ENCODE data around the gene INHBB. TPM values are rescaled to one million over a fixed set of nuclear protein-coding genes. Genes with fewer than 3 reads are reported as not detected.

INHBB gene
- total and polyA plus RNA-seq, 5 donors: 1.4 to 2.5 (median 2.4) TPM

DNA sequence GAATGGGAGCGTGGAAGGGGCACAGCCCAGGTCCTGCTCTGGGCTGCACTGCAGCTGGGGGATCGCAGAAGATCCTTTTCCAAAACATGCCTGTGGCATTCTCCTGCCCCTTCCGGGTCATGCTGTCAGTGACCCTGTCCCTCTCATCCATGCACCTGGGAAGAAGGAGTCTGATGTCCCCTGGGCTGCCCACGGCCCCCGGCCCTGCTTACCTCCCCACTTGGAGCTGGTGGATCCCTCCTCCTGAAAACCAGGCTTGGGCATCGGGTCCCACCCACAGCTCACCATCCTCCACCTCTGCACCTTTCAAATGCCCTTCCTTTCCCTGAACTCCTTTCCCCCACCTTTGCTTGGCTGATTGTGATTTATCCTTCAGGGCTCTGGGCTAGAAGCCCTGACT, 11.8 kb downstream of the INHBB start:
- intact Hi-C loops (cut with DNase I): no loop called here
- no peak for ATAC-seq
- H3K4me1 ChIP-seq (ENCODE audit: control insufficient read depth, insufficient read depth, low read length): no peaks in the 10 kb centered on the region
- no peaks in the 10 kb centered on the region for H3K9me3 ChIP-seq (ENCODE audit: control insufficient read depth, low read length)
- no peak overlapping the region for H3K27ac ChIP-seq (ENCODE audit: low read length)
- WGBS: 84% methylated on average over 6 of the region's 6 CpGs
- no peak overlapping the region for H3K4me3 ChIP-seq (ENCODE audit: low read length)
- no peaks in the 10 kb centered on the region for H3K27me3 ChIP-seq (ENCODE audit: control insufficient read depth, insufficient read depth)
- DNase-seq: no peak

DNA sequence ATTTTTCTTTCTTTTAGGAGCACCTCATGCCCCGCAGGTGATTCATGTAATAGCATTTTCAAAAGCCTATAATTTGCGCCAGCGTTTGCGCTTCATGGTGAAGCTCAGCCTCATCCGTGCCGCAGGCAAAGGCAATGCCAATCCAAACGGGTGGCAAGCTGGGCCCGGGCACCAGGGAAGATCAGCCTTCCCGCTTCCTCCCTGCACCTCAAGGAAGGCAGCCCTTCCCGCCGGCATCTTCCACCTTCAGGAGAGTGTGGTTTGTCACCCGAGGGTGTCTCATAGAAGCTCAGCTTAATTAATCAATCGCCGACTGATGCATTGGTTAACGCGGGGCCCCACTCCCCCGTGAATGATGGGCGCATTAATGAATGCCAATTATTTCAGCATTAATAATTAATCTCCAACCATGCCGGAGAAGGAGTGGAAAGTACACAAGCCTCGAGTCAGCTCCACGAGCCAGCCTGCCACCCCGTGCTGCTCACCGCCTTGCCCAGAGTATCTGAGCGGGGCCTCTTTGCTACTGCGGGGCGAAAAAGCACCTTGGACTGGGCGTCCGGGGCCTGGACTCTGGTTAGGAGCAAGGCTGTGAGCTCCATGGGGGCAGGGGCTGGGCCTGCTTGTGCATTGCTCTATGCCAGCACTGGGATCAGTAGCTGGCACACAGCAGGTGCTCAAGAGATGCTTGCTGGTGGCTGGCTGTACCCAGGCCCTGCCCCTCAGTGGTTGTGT, 13.0 kb downstream of the INHBB start:
- 90% methylated on average over 28 of the region's 28 CpGs for WGBS
- peak in 1 of 3 donors; percentile 30 for DNase-seq
- H3K4me3 ChIP-seq (ENCODE audit: low read length): no peak overlapping the region
- no peak overlapping the region for H3K27ac ChIP-seq (ENCODE audit: low read length)
- H3K4me1 ChIP-seq (ENCODE audit: control insufficient read depth, insufficient read depth, low read length): no peaks in the 10 kb centered on the region
- no peaks in the 10 kb centered on the region for H3K9me3 ChIP-seq (ENCODE audit: control insufficient read depth, low read length)
- no peaks in the 10 kb centered on the region for H3K27me3 ChIP-seq (ENCODE audit: control insufficient read depth, insufficient read depth)
- intact Hi-C loops (cut with DNase I): no loop called here
- no peak for ATAC-seq

DNA sequence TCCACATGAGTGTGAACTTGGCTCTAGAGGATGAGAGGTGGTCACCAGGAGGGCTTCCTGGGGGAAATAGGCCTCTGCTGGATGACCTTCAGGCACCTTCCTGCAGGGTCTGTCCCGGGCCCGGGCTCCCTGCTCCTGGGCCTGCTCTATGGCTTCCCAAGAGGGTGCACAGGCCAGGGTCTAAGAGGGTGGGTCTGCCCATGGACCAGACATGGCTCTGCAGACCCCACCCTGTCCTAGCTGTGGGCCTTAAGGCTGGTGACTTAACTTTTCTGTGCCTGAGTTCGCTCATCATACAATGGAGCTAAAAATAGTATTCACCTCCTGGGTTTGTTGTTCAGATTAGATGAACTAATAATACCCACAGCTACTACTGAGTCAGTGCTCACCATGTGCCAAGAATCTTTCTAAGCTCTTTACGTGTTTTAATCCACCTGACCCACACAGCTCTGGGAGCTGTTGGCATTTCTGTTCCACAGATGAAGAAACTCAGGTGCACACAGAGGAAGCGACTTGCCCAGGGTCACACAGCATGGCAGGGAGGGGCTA, 14.4 kb downstream of the INHBB start:
- 62% methylated on average over 5 of the region's 5 CpGs for WGBS
- DNase-seq: no peak
- H3K9me3 ChIP-seq (ENCODE audit: control insufficient read depth, low read length): no peaks in the 10 kb centered on the region
- no peak overlapping the region for H3K4me3 ChIP-seq (ENCODE audit: low read length)
- intact Hi-C loops (cut with DNase I): no loop called here
- H3K4me1 ChIP-seq (ENCODE audit: control insufficient read depth, insufficient read depth, low read length): no peaks in the 10 kb centered on the region
- H3K27me3 ChIP-seq (ENCODE audit: control insufficient read depth, insufficient read depth): no peaks in the 10 kb centered on the region
- no peak for ATAC-seq
- no peak overlapping the region for H3K27ac ChIP-seq (ENCODE audit: low read length)

DNA sequence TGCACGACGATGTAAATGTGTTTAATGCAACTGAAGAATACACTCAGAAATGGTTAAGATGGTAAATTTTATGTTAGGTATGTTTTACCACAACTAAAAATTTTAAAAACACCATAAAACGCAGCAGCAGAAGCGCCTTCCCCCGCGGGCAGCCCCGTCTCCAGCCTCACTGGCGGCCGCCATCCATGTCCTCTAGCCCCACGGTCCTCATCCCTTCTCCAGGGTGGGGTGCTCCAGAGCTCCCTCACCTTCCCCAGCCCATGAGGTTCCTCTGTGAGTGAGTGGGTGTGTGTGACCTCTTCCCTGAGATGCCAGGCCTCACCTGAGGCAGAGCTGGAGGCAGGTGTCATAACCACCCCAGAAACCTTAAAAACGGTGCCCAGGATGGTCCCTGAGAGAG, 17.0 kb downstream of the INHBB start:
- H3K27me3 ChIP-seq (ENCODE audit: control insufficient read depth, insufficient read depth): no peaks in the 10 kb centered on the region
- ATAC-seq: no peak
- no peak overlapping the region for H3K27ac ChIP-seq (ENCODE audit: low read length)
- H3K4me3 ChIP-seq (ENCODE audit: low read length): no peak overlapping the region
- H3K9me3 ChIP-seq (ENCODE audit: control insufficient read depth, low read length): no peaks in the 10 kb centered on the region
- intact Hi-C loops (cut with DNase I): no loop called here
- peak in 1 of 3 donors; percentile 14 for DNase-seq
- WGBS: 96% methylated on average over 11 of the region's 11 CpGs
- no peaks in the 10 kb centered on the region for H3K4me1 ChIP-seq (ENCODE audit: control insufficient read depth, insufficient read depth, low read length)

DNA sequence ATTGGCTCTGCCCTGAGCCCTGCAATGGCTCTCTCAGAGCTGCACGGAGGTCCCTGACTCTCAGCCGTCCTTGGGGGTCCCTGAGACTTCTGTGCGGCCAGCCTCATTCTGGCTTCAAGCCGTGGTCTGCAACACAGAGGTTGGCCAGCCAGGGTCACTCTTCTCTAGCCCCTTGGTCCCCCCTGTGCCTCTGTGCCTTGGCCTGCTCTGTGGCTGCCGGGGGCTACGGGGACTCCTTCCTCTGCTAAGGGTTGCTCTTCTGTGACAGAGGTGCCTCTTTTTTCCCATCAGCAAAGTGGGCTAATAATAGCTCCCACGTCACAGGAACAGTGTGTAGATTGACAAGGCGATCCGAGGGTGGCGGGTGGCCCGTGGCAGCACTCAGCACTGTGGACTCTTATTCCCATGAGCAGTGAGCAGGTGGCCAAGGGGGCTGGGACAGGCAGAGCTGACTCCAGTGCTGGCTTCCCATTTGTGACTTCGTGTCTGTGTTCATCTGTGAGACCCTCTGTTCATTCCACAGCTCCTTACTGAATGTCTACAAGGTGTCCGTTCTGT, 19.4 kb downstream of the INHBB start:
- DNase-seq (peak in 1 of 3 donors; percentile 49), ATAC-seq (peak in 1 of 2 donors; percentile 9)
- Histone ChIP-seq H3K9me3 (ENCODE audit: control insufficient read depth, low read length) (no peaks in the 10 kb centered on the region), H3K4me3 (ENCODE audit: low read length) (no peak overlapping the region), H3K4me1 (ENCODE audit: control insufficient read depth, insufficient read depth, low read length) (no peaks in the 10 kb centered on the region), H3K27me3 (ENCODE audit: control insufficient read depth, insufficient read depth) (no peaks in the 10 kb centered on the region), H3K27ac (ENCODE audit: low read length) (no peak overlapping the region)
- intact Hi-C loops (cut with DNase I): no loop called here
- 73% methylated on average over 13 of the region's 13 CpGs for WGBS

DNA sequence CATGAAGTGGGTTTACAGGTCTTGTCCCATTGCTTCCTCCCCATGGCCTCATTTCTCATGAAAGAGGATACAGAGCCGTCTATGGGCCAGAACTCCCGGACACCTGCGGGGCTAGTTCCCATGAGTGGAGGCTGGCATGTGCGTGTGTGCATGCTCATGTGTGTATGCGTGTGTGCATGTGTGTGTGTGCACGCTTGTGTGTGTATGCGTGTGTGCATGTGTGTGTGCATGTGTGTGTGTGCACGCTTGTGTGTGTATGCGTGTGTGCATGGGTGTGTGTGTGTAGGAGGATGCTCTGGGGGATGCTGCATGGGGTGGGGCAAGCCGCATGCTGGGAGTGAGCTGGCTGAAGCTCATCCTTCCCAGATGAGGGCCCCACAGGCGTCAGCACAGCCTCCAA, 20.8 kb downstream of the INHBB start:
- Histone ChIP-seq H3K27ac (ENCODE audit: low read length) (no peak overlapping the region), H3K9me3 (ENCODE audit: control insufficient read depth, low read length) (no peaks in the 10 kb centered on the region), H3K4me3 (ENCODE audit: low read length) (no peak overlapping the region), H3K27me3 (ENCODE audit: control insufficient read depth, insufficient read depth) (no peaks in the 10 kb centered on the region), H3K4me1 (ENCODE audit: control insufficient read depth, insufficient read depth, low read length) (no peaks in the 10 kb centered on the region)
- intact Hi-C loops (cut with DNase I): no loop called here
- DNase-seq: peak in 1 of 3 donors; percentile 11
- ATAC-seq: no peak
- WGBS: 91% methylated on average over 11 of the region's 11 CpGs

DNA sequence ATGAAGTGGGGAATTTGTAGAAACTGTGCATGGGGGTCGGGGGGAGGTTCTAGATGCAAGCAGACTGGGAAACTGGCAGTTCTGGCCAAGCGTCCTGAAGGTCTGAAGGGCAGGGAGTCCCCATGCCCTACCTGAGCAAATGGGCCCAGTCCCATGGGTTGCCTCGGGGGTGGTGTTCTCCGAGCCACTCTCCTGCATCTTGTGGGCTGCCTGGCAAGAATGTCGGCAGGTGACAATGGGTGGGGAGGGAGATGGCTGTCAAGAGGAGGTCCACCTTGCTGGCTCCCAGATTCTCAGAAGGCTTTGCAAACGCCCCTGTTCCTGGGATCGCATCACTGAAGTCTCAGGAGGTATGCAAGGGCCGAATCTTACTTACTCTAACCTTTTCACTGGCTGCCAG, 21.3 kb downstream of the INHBB start:
- Histone ChIP-seq H3K27ac (ENCODE audit: low read length) (no peak overlapping the region), H3K27me3 (ENCODE audit: control insufficient read depth, insufficient read depth) (no peaks in the 10 kb centered on the region), H3K4me1 (ENCODE audit: control insufficient read depth, insufficient read depth, low read length) (no peaks in the 10 kb centered on the region), H3K9me3 (ENCODE audit: control insufficient read depth, low read length) (no peaks in the 10 kb centered on the region), H3K4me3 (ENCODE audit: low read length) (no peak overlapping the region)
- 82% methylated on average over 8 of the region's 8 CpGs for WGBS
- ATAC-seq: no peak
- intact Hi-C loops (cut with DNase I): no loop called here
- peak in 1 of 3 donors; percentile 23 for DNase-seq

DNA sequence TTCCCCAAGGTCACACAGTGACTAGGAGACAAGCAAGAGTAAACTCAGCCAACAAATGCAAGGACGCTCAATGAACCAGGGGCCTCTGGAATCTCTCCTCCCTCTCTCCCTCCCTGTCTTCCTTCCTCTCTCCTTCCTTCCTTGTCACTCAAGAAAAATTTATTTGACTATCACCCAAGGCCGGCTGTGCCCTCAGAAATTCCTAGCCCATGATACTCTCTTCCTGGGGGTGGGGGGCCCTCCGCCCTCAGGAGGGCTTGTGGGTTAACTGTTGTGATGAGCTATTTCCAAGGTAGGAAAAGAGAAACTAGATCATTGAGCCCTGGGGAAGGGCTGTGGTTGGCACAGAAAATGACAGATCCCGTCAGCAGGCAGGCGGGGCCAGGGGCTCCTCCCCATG, 21.7 kb downstream of the INHBB start:
- Histone ChIP-seq H3K4me3 (ENCODE audit: low read length) (no peak overlapping the region), H3K27ac (ENCODE audit: low read length) (no peak overlapping the region), H3K9me3 (ENCODE audit: control insufficient read depth, low read length) (no peaks in the 10 kb centered on the region), H3K4me1 (ENCODE audit: control insufficient read depth, insufficient read depth, low read length) (no peaks in the 10 kb centered on the region), H3K27me3 (ENCODE audit: control insufficient read depth, insufficient read depth) (no peaks in the 10 kb centered on the region)
- intact Hi-C loops (cut with DNase I): no loop called here
- DNase-seq: no peak
- 54% methylated on average over 5 of the region's 5 CpGs for WGBS
- no peak for ATAC-seq

DNA sequence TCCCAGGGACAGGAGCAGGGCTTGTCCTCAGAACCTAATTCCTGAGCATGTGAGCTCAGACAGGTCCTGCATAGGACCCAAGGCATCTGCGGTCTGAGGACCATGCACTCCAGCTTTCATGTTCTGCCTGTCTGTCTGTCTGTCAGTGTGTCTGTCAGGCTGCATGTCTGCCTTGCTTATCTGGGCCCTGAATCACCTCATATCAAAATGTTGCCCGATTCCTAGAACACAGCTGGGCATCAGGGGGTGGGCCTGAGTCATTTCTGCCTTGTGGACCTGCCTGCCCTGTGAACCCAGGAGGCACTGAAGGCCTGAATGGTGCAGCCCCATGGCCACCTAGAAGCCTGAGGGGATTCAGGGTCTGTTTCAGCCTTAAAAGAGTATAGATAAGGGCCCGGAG, 22.1 kb downstream of the INHBB start:
- Histone ChIP-seq H3K4me3 (ENCODE audit: low read length) (no peak overlapping the region), H3K27ac (ENCODE audit: low read length) (no peak overlapping the region), H3K27me3 (ENCODE audit: control insufficient read depth, insufficient read depth) (no peaks in the 10 kb centered on the region), H3K9me3 (ENCODE audit: control insufficient read depth, low read length) (no peaks in the 10 kb centered on the region), H3K4me1 (ENCODE audit: control insufficient read depth, insufficient read depth, low read length) (no peaks in the 10 kb centered on the region)
- WGBS: 72% methylated on average over 3 of the region's 3 CpGs
- intact Hi-C loops (cut with DNase I): no loop called here
- peak in 1 of 2 donors; percentile 9 for ATAC-seq
- DNase-seq: no peak

DNA sequence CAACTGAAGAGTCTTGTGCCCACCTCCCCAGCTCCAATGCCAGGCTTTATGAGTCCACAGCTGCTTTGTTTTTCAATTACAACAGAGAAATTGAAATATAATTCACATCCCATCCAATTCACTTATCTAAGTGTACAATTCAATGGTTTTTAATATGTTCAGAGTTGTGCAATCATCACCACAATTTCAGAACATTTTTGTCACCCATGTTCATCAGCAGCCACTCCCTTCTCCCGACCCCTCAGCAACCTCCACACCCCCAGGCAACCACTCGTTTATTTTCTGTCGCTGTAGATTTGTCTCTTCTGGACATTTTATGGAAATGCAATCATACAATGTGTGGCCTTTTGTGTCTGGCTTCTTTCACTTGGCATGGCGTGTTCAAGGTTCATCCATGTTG, 23.3 kb downstream of the INHBB start:
- no peaks in the 10 kb centered on the region for H3K4me1 ChIP-seq (ENCODE audit: control insufficient read depth, insufficient read depth, low read length)
- H3K9me3 ChIP-seq (ENCODE audit: control insufficient read depth, low read length): no peaks in the 10 kb centered on the region
- H3K4me3 ChIP-seq (ENCODE audit: low read length): no peak overlapping the region
- H3K27ac ChIP-seq (ENCODE audit: low read length): no peak overlapping the region
- H3K27me3 ChIP-seq (ENCODE audit: control insufficient read depth, insufficient read depth): no peaks in the 10 kb centered on the region
- 81% methylated on average over 4 of the region's 4 CpGs for WGBS
- ATAC-seq: no peak
- DNase-seq: no peak
- intact Hi-C loops (cut with DNase I): no loop called here

DNA sequence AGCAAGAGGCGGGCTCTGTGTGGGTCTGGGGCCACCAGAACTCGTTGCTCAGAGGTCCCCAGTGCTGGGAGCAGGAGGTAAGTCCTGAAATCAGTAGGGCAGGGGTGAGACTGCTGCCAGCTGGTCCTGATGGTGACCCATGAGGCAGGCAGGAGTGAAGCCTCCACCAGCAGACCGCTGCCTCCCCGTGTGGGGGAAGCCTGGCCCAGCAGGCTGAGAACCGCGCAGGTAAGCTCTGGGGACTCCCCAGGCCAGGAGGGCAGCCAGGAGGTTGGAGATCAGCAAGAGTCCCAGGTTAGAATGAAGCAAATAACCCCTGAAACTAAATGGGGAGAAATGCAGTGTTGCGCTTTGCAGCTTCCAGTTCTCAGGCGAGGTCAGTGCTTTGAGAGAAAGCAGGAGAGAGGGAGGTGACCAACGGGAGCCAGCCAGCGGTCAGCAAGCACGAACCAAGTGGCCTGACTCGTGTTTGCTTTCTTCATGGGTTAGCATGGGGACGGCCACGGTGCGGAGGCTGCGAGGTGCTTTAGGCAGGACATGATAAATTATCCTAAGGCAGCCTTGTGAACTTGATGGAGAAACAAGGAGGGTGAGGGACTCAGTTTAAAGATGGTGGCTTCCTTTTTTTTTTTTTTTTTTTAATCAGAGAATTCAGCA, 26.2 kb downstream of the INHBB start:
- peak in 1 of 3 donors; percentile 33 for DNase-seq
- Histone ChIP-seq H3K4me1 (ENCODE audit: control insufficient read depth, insufficient read depth, low read length) (no peaks in the 10 kb centered on the region), H3K27ac (ENCODE audit: low read length) (no peak overlapping the region), H3K27me3 (ENCODE audit: control insufficient read depth, insufficient read depth) (no peaks in the 10 kb centered on the region), H3K9me3 (ENCODE audit: control insufficient read depth, low read length) (no peaks in the 10 kb centered on the region), H3K4me3 (ENCODE audit: low read length) (no peak overlapping the region)
- intact Hi-C loops (cut with DNase I): no loop called here
- ATAC-seq: no peak
- 72% methylated on average over 16 of the region's 16 CpGs for WGBS
